ENCODE measurements around the gene MGAT5.

MGAT5 gene

GRCh38 chr2:134479696-134480330, 225.9 kb downstream of the MGAT5 start:
- no peak for DNase-seq

DNA sequence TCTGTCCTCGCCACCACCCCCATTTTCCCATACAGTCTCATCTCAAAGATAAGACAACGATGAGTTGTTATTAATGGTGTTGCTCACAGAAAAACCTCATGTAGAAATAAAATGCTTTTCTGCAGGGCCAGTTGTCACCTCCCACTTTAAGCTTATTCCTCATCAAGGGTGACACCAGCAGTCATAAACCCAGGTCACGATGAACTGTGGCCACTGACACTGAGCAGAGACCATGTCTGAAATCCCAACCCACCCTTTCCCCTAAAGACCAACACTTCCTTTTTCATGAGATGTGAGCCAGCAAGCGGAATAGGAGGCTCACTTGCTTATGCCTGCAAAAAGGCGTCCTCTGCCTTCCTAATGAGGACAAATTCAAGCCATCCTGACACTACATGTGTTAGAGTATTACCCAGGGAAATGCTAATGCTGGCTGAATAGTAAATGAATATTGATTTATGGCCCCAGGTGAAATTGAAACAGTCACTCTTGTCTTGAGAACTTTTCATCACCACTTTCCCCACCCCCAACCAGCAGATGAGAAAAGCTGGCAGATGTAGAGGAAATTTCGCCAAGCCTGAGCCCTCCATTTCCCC, 228.4 kb downstream of the MGAT5 start:
- no peak for DNase-seq

GRCh38 chr2:134482766-134483340, 229.0 kb downstream of the MGAT5 start:
- DNase-seq, result no peak

DNA sequence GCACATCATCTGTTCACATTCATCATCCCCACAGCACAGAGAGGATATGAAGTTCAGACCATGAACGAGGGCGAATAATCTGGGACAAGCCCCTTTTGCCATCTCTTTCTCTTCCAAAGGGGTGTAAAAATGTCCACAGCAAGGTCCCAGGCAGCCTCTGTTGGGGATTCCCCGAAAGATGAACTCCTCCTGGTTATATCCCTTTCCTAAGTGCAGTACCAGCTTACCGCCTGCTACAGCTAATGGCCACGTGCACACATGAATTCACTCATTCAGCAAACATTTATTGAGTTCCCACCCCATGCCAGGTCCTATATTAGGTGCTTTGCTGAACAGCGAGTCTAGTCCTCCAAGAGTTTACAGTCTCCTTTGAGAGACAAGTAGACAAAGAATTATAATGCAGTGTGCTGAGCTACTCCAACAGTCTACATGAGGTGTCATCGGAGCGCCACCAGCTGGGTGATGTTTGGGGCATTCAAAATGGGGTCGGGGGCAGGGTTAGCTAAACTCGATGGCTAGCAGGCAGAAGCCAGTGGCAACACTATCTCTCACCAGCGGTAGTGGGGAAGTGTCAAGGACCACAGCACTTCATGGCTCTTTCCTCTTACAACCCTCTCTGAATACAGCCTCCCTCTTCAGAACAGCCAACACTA, 236.0 kb downstream of the MGAT5 start:
- DNase-seq, result no peak

DNA sequence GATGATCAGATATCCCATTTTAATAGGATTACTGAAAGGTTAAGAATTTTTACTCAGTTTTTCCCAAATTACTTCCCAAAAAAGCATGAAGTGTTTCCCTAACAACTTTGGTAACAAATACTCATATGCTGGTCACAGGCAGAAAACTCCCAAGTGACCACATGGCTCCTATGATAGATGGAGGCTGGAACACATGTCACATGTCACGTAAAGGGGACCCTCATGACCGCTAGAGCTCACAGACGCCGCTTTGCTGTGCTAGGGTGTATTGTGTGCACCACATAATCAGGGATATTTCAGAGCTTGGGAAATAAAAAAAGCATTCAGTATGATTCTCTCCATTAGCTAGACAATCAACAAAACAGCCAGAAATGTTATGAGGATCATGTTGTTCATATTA, 236.7 kb downstream of the MGAT5 start:
- DNase-seq, result no peak

GRCh38 chr2:134491022-134491421, 237.2 kb downstream of the MGAT5 start:
- no peak for DNase-seq

- DNase-seq, result no peak
Measured at GRCh38 chr2:134491771-134492441, 238.0 kb downstream of the MGAT5 start.

- DNase-seq, result no peak
Measured at GRCh38 chr2:134493797-134494196, 239.9 kb downstream of the MGAT5 start.

- DNase-seq, result no peak
Measured at GRCh38 chr2:134498654-134499053, 244.8 kb downstream of the MGAT5 start.

DNA sequence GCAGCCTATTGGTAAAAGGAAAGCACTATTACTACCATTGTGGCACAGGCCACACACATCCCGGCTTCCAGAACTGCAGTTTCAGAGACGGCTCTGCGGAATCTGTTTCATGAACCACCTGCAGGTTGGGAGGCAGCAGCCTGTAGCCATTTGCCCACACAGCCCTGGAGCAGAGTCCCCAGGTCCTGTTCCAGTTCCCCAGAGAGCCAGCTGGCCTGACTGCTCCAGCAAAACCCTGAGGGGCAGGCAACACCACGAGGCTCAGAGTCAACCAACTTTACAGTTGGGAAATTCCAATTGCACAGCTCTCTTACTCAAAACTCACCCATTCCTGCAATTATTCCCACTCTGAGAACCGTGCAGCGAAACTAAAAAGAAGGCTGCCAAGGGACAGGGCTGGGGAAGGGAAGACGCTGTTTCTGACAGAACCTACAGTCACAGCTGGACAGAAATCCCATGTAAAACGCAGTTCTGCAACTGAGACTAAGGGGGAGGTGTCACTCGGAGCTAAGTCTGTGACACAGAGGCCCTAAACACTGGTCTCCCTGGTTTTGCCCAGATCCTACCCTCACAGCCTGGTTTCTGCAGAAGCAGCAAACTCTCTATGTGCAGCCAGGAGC, 245.5 kb downstream of the MGAT5 start:
- no peak for DNase-seq

DNA sequence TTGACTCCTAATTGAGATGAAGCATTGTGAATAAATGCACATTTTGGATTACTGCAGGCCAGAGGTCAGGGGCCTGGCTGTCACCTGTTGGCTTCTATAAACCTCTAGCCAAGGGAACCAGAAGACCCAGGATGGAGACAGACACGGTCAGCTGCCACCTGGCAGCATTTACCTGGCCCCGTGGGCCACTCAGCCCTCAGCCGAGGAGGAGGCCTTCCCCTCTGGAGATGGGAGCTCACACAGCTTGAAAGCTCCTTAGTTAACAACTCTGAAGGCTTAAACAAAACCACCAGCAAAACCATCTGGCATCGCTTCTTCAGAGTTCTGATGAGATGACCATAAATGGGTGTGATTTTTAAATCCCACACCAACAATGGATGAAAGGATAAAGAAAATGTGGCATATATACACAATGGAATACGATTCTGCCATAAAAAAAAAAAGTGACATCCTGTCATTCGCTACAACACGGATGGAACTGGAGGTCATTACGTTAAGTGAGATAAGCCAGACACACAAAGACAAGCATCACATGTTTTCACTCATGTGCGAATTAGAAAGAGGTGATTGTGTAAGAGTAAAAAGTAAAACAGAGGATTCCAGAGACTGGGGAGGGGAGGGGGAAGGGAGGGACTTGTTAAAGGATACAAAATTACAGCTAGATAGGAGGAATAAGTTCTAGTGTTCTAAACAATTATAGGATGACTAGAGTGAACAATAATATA, 246.5 kb downstream of the MGAT5 start:
- no peak for DNase-seq

DNA sequence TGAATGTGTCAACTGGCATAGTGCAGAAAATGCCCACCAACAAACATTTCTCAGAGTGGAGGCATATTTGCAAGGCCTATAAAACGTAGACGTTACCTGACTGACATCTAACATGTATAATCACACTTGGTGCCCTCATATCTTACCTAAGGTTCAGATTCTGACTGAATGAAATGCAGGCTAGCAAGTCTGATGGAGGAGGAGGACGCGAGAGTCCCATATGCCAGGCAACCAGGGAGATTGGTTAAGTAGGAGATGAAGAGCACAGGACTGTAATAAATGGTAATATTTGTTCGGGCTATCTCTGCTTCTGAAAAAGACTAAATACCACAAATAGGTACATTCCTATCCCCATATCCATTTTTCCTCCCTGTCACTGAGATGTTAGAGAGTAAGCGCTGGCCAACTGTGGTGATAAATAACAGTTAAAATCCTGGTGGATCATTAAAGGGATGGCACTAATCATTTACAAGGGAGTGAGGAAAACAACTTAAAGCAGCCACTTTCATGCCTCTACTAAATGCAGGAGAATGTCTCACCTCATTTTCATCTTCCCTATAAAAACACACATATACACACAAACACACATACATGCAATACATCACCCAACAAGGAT, 247.7 kb downstream of the MGAT5 start:
- no peak for DNase-seq

DNA sequence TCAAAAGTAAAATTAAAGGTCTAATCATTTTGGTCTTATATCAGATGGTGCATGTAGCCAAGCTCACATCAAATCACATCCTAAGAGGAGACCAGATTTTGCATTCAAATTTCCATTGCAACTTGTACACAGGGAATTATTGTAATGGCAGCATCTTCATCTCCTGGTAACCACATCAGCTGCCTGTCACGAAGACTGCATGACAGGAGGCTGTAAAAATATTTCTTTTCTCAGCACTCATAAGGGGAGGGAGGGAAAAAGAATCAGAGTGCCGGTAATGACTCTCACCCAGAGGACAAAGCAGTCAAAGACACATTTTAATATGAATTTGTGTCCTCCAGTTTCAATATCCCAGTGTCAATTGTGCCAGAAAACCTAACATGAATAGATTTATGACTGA, 248.2 kb downstream of the MGAT5 start:
- no peak for DNase-seq
